Right lobe of liver (tissue), 6 donors: ENCODE data around the gene TMEM256. TPM values are rescaled to one million over a fixed set of nuclear protein-coding genes. Genes with fewer than 3 reads are reported as not detected.
A peak's percentile ranks its signal among the peaks of the same experiment; 100 is the strongest.
"Not testable (repeated sequence)": the region's sequence is repeated elsewhere in the genome, so short reads cannot be mapped to it uniquely, and the experiment has no call there.

Experiments
- ATAC-seq, 4 donors: fragments of 200-7000 bp; cut with Tn5 transposase; one replicate each; pipeline ENCODE4 v1.9.1; 2020; ENCODE audit warnings: mild to moderate bottlenecking in 4 of 4, moderate library complexity in 4 of 4
- DNase-seq, 3 donors: peaks; one replicate each; pipeline ENCODE4 v3.0.0-alpha.2; 2020
- H3K27ac ChIP-seq, 3 donors: fragments of 200-600 bp; one replicate each; pipeline ENCODE4 v1.8.0; 2022
- H3K27me3 ChIP-seq, 2 donors: fragments of 200-600 bp; one replicate each; pipeline ENCODE4 v1.8.0; 2022
- H3K36me3 ChIP-seq, 4 donors: fragments of 200-600 bp; sonication (generic) in 1 of 4; one replicate each; pipeline versions ENCODE4 v1.5.1 to v1.8.0; 2017 to 2022; ENCODE audit warnings: control low read depth in 1 of 4
- H3K4me1 ChIP-seq, 4 donors: fragments of 200-600 bp; sonication (generic) in 1 of 4; one replicate each; pipeline versions ENCODE4 v1.5.1 to v1.8.0; 2017 to 2022; ENCODE audit warnings: control low read depth in 1 of 4
- H3K4me3 ChIP-seq, 3 donors: fragments of 200-600 bp; one replicate each; pipeline ENCODE4 v1.8.0; 2022
- H3K9me3 ChIP-seq, 4 donors: fragments of 200-600 bp; sonication (generic) in 1 of 4; one replicate each; pipeline versions ENCODE4 v1.5.1 to v1.8.0; 2017 to 2022; ENCODE audit warnings: control low read depth in 1 of 4
- CTCF ChIP-seq, 4 donors: fragments of 200-600 bp in 3 of 4; fragments of 450-650 bp in 1 of 4; IDR thresholded peaks; one replicate each; pipeline versions ENCODE4 v1.5.1 to v1.8.0; 2016 to 2022; ENCODE audit warnings: antibody characterized with exemption in 4 of 4, mild to moderate bottlenecking in 2 of 4
- POLR2A ChIP-seq: fragments of 450-650 bp; IDR thresholded peaks from one replicate; pipeline ENCODE4 v1.6.1; 2017; ENCODE audit warnings: antibody characterized with exemption, mild to moderate bottlenecking
- WGBS: methylation state at CpG from one replicate; pipeline ENCODE4 v1.1.6; 2018; ENCODE audit warnings: low coverage, low lambda C conversion rate; ENCODE audit not compliant: insufficient coverage; ENCODE audit errors: missing lambda C conversion rate; 5-methylcytosine and 5-hydroxymethylcytosine counted together
- intact Hi-C, 2 donors: fragments of 100-400 bp; cut with DNase I; formaldehyde crosslinking; loops; one replicate each; pipeline versions ENCODE4 v1.11.2 to v1.14.1; 2022
- total RNA-seq, 6 experiments: library from RNA; depleted of rRNA in 2 of 6; stranded (reverse); fragments of >200 nt in 2 of 6; fragmentation: NEBNext Ultra II Directional in 3 of 6; extraction: Animal tissue kit (Norgen Biotek cat#: 25700) in 3 of 6; gene quantifications; one replicate each; pipeline versions ENCODE4 v1.1.0 to v1.2.4, GENCODE V29; 2016 to 2023
- donor health status: DM: no; HTN: yes; CAD: no.
- donor health status: DM: no; HTN: no; CAD: no.
- donor health status: DM: no; HTN: no; CAD: no.
- donor health status: DM: no; HTN: yes; CAD: no.
- donor health status: DM: no; HTN: yes; CAD: no.

Gene TMEM256
- total RNA-seq, 6 experiments from 2014 or later = 56.4 to 95.4 (median 68.9) TPM

GRCh38 chr17:7370853-7371252 is 33.0 kb downstream of the TMEM256 start:
- TF ChIP-seq CTCF (IDR thresholded peaks at IDR 0.05) (no peak), POLR2A (no peak)
- Histone ChIP-seq H3K27ac (no peak overlapping the region), H3K9me3 (no peaks in the 10 kb centered on the region), H3K27me3 (no peaks in the 10 kb centered on the region), H3K4me3 (no peak overlapping the region), H3K36me3 (no peaks in the 10 kb centered on the region), H3K4me1 (no peaks in the 10 kb centered on the region)
- ATAC-seq (no peak), DNase-seq (no peak)
- WGBS = 87% methylated on average over 4 of the region's 4 CpGs
- intact Hi-C loops = no loop called here

- no peak for DNase-seq
- Histone ChIP-seq H3K4me1 (no peaks in the 10 kb centered on the region), H3K27ac (no peak overlapping the region), H3K36me3 (no peaks in the 10 kb centered on the region), H3K27me3 (no peaks in the 10 kb centered on the region), H3K9me3 (no peaks in the 10 kb centered on the region), H3K4me3 (no peak overlapping the region)
- TF ChIP-seq POLR2A = no peak
- TF ChIP-seq CTCF (IDR thresholded peaks at IDR 0.05) = no peak
- 74% methylated on average over 4 of the region's 5 CpGs for WGBS
- ATAC-seq = no peak
- intact Hi-C loops = no loop called here
Measured at GRCh38 chr17:7369825-7370224, 34.1 kb downstream of the TMEM256 start.

- H3K9me3 ChIP-seq, ATAC-seq, intact Hi-C loops, H3K27ac ChIP-seq, H3K4me1 ChIP-seq, H3K27me3 ChIP-seq, H3K36me3 ChIP-seq, DNase-seq, H3K4me3 ChIP-seq: not testable (repeated sequence)
- 82% methylated on average over 5 of the region's 5 CpGs for WGBS
Measured at GRCh38 chr17:7368599-7368994, 35.3 kb downstream of the TMEM256 start.

GRCh38 chr17:7367918-7368598 is 35.8 kb downstream of the TMEM256 start:
- Histone ChIP-seq H3K36me3 (no peaks in the 10 kb centered on the region), H3K27ac (no peak overlapping the region), H3K9me3 (no peaks in the 10 kb centered on the region), H3K4me1 (no peaks in the 10 kb centered on the region), H3K27me3 (no peaks in the 10 kb centered on the region), H3K4me3 (no peak overlapping the region)
- no peak for ATAC-seq
- TF ChIP-seq CTCF (IDR thresholded peaks at IDR 0.05) = no peak
- TF ChIP-seq POLR2A = no peak
- intact Hi-C loops = no loop called here
- WGBS = 58% methylated on average over 9 of the region's 13 CpGs
- no peak for DNase-seq

- Histone ChIP-seq H3K4me3 (no peak overlapping the region), H3K27ac (no peak overlapping the region), H3K27me3 (no peaks in the 10 kb centered on the region), H3K4me1 (no peaks in the 10 kb centered on the region), H3K9me3 (no peaks in the 10 kb centered on the region), H3K36me3 (no peaks in the 10 kb centered on the region)
- intact Hi-C loops = no loop called here
- WGBS = 100% methylated on average over 2 of the region's 8 CpGs
- TF ChIP-seq CTCF (IDR thresholded peaks at IDR 0.05) (no peak), POLR2A (no peak)
- peak in 1 of 4 donors; percentile 32 for ATAC-seq
- no peak for DNase-seq
Measured at GRCh38 chr17:7367083-7367482, 36.8 kb downstream of the TMEM256 start.

GRCh38 chr17:7365963-7366362 is 37.9 kb downstream of the TMEM256 start:
- H3K27ac ChIP-seq, H3K4me3 ChIP-seq, H3K36me3 ChIP-seq, DNase-seq, H3K27me3 ChIP-seq, ATAC-seq, H3K9me3 ChIP-seq, H3K4me1 ChIP-seq, intact Hi-C loops: not testable (repeated sequence)
- WGBS = 82% methylated on average over 6 of the region's 7 CpGs
